ENCODE measurements around the gene TTLL7.
"Not testable (repeated sequence)": the region's sequence is repeated elsewhere in the genome, so short reads cannot be mapped to it uniquely, and the experiment has no call there.

GRCh38 chr1:83916094-83916493, 82.8 kb downstream of the TTLL7 start:
- TF ChIP-seq CTCF, POLR2A (IDR thresholded peaks at IDR 0.05): not testable (repeated sequence)

All from Peyer's patch (tissue), 4 donors.